Trophoblast cell (in vitro differentiated cells and primary cell): Measurements from ENCODE around the gene PHKB.
A peak's percentile ranks its signal among the peaks of the same experiment; 100 is the strongest.

Experiments used
- DNase-seq, 2 donors: peaks; one replicate each; pipeline ENCODE4 v3.0.0-alpha.2; 2016
- H2AFZ ChIP-seq: 2 replicates; pipeline ENCODE4 v1.6.1; 2013; ENCODE audit warnings: low read length, moderate library complexity, mild to moderate bottlenecking; ENCODE audit not compliant: insufficient read depth, poor library complexity
- H2AK5ac ChIP-seq: 2 replicates; pipeline ENCODE4 v1.6.1; 2013; ENCODE audit warnings: mild to moderate bottlenecking, low read length
- H2BK120ac ChIP-seq: 2 replicates; pipeline ENCODE4 v1.6.1; 2013; ENCODE audit warnings: low read length, mild to moderate bottlenecking, moderate library complexity; ENCODE audit not compliant: insufficient read depth, poor library complexity
- H2BK12ac ChIP-seq: 2 replicates; pipeline ENCODE4 v1.6.1; 2013; ENCODE audit warnings: mild to moderate bottlenecking, low read length, moderate library complexity
- H2BK5ac ChIP-seq: 2 replicates; pipeline ENCODE4 v1.6.1; 2013; ENCODE audit warnings: low read length, low read depth, moderate library complexity, mild to moderate bottlenecking; ENCODE audit not compliant: poor library complexity
- H3K14ac ChIP-seq: 2 replicates; pipeline ENCODE4 v1.6.1; 2013; ENCODE audit warnings: mild to moderate bottlenecking, low read length
- H3K18ac ChIP-seq: 2 replicates; pipeline ENCODE4 v1.6.1; 2013; ENCODE audit warnings: mild to moderate bottlenecking, low read length
- H3K23ac ChIP-seq: 2 replicates; pipeline ENCODE4 v1.6.1; 2013; ENCODE audit warnings: low read length
- H3K27ac ChIP-seq: 2 replicates; pipeline ENCODE4 v1.5.1; 2013; ENCODE audit warnings: low read depth, mild to moderate bottlenecking, inconsistent platforms, low read length, moderate library complexity
- H3K27me3 ChIP-seq: 2 replicates; pipeline ENCODE4 v1.6.1; 2013; ENCODE audit warnings: inconsistent platforms, mild to moderate bottlenecking, low read length, moderate library complexity; ENCODE audit not compliant: insufficient read depth
- H3K36me3 ChIP-seq, 2 experiments: 1 replicate in 1 of 2; 2 replicates in 1 of 2; pipeline ENCODE4 v1.6.1; 2013; ENCODE audit warnings: low read length in 2 of 2, mild to moderate bottlenecking in 2 of 2, moderate library complexity in 1 of 2; ENCODE audit not compliant: insufficient read depth in 2 of 2, control insufficient read depth in 1 of 2
- H3K4ac ChIP-seq: 2 replicates; pipeline ENCODE4 v1.6.1; 2013; ENCODE audit warnings: low read depth, mild to moderate bottlenecking, low read length, moderate library complexity
- H3K4me1 ChIP-seq, 2 experiments: 1 replicate in 1 of 2; 2 replicates in 1 of 2; pipeline ENCODE4 v1.6.1; 2013; ENCODE audit warnings: low read length in 2 of 2, mild to moderate bottlenecking in 2 of 2, moderate library complexity in 1 of 2; ENCODE audit not compliant: insufficient read depth in 2 of 2, control insufficient read depth in 1 of 2
- H3K4me2 ChIP-seq: 2 replicates; pipeline ENCODE4 v1.6.1; 2013; ENCODE audit warnings: inconsistent platforms, mild to moderate bottlenecking, low read length, moderate library complexity
- H3K4me3 ChIP-seq: 2 replicates; pipeline ENCODE4 v1.5.1; 2013; ENCODE audit warnings: mild to moderate bottlenecking, low read depth, low read length, inconsistent platforms
- H3K79me1 ChIP-seq: one replicate; pipeline ENCODE4 v1.6.1; 2013; ENCODE audit warnings: low read length
- H3K79me2 ChIP-seq: 2 replicates; pipeline ENCODE4 v1.6.1; 2013; ENCODE audit warnings: low read length, mild to moderate bottlenecking; ENCODE audit not compliant: control insufficient read depth, insufficient read depth, poor library complexity
- H3K9ac ChIP-seq: 2 replicates; pipeline ENCODE4 v1.6.1; 2013; ENCODE audit warnings: mild to moderate bottlenecking, low read length
- H3K9me3 ChIP-seq: 2 replicates; pipeline ENCODE4 v1.6.1; 2013; ENCODE audit warnings: low read depth, mild to moderate bottlenecking, control low read depth, inconsistent platforms, low read length; ENCODE audit not compliant: insufficient read depth
- H4K12ac ChIP-seq: 2 replicates; pipeline ENCODE4 v1.6.1; 2013; ENCODE audit warnings: low read depth, mild to moderate bottlenecking, low read length, moderate library complexity
- H4K8ac ChIP-seq: 2 replicates; pipeline ENCODE4 v1.6.1; 2013; ENCODE audit warnings: low read depth, mild to moderate bottlenecking, low read length, moderate library complexity
- H4K91ac ChIP-seq: one replicate; pipeline ENCODE4 v1.6.1; 2013; ENCODE audit warnings: low read depth, mild to moderate bottlenecking, low read length, moderate library complexity
- WGBS: extraction: QIAGEN DNeasy Blood & Tissue Kit; methylation state at CpG from one replicate; pipeline ENCODE4 v1.1.7; 2013; ENCODE audit warnings: missing lambda C conversion rate; ENCODE audit not compliant: insufficient read length, insufficient coverage; ENCODE audit errors: extremely low coverage; 5-methylcytosine and 5-hydroxymethylcytosine counted together

The PHKB gene

DNA sequence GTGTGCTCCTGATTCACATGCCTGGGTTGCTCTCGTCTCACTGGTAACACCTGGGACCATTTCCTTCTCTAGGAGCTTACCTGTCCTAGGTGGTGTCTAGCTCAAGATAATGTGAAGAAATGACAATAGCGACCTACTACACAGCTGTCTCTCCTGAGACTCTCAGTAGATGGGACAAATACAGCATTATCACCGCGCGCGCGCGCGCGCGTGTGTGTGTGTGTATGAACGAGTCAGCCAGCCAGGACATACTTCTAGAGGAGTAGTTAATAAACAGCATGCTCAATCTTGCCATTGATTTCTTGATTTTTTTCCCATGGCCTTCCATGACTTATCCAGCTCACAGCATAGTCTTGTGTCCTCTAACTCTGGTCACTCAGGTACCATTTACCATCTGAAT is 268.6 kb downstream of the PHKB start:
- Histone ChIP-seq H3K4ac (no peak overlapping the region), H3K23ac (no peak overlapping the region), H2BK12ac (no peak overlapping the region), H3K4me1 (no peaks in the 10 kb centered on the region), H3K4me2 (no peak overlapping the region), H3K9ac (no peak overlapping the region), H2BK5ac (no peak overlapping the region), H4K91ac (no peak overlapping the region), H2AFZ (no peak overlapping the region), H3K36me3 (no peaks in the 10 kb centered on the region), H4K12ac (no peak overlapping the region), H2AK5ac (no peak overlapping the region), H3K27me3 (no peaks in the 10 kb centered on the region), H2BK120ac (no peak overlapping the region), H3K4me3 (no peak overlapping the region), H3K14ac (no peak overlapping the region), H3K79me2 (no peaks in the 10 kb centered on the region), H3K79me1 (no peaks in the 10 kb centered on the region), H4K8ac (no peak overlapping the region), H3K18ac (no peak overlapping the region), H3K27ac (no peak overlapping the region), H3K9me3 (no peaks in the 10 kb centered on the region)
- WGBS: no CpG with 5 or more reads among the region's 12 CpGs
- no peak for DNase-seq

DNA sequence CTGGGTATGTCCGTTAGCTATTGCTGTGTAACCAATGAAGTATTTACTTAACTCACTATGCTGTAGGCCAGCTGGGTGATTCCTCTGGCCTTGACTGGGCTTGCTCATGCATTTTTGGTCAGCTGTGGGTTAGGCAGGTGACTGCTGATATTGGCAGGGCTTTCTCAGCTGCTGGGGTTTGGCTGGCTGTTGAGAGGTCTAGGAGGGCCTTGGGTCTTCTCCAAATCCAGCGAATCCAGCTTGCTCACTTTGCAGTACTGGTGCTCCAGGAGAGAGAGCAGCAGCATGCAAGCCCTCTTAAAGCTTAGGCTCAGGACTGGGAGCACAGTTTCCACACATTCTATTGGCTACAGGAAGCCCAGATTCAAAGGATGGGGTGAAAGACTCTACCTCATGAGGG is 270.1 kb downstream of the PHKB start:
- H2BK120ac ChIP-seq: no peak overlapping the region
- H3K23ac ChIP-seq: no peak overlapping the region
- no peak overlapping the region for H4K8ac ChIP-seq
- H2BK12ac ChIP-seq: no peak overlapping the region
- no peaks in the 10 kb centered on the region for H3K79me1 ChIP-seq
- no peak overlapping the region for H3K27ac ChIP-seq
- H3K14ac ChIP-seq: no peak overlapping the region
- H3K9ac ChIP-seq: no peak overlapping the region
- no peak overlapping the region for H4K91ac ChIP-seq
- no peak overlapping the region for H2BK5ac ChIP-seq
- H3K4me3 ChIP-seq: no peak overlapping the region
- H3K9me3 ChIP-seq: no peaks in the 10 kb centered on the region
- no CpG with 5 or more reads among the region's 2 CpGs for WGBS
- no peak overlapping the region for H4K12ac ChIP-seq
- peak; percentile 16 to 37 for DNase-seq
- no peak overlapping the region for H2AK5ac ChIP-seq
- no peaks in the 10 kb centered on the region for H3K79me2 ChIP-seq
- H3K4me1 ChIP-seq: no peaks in the 10 kb centered on the region
- H3K36me3 ChIP-seq: no peaks in the 10 kb centered on the region
- no peak overlapping the region for H2AFZ ChIP-seq
- H3K4me2 ChIP-seq: no peak overlapping the region
- no peak overlapping the region for H3K18ac ChIP-seq
- no peak overlapping the region for H3K4ac ChIP-seq
- H3K27me3 ChIP-seq: no peaks in the 10 kb centered on the region

DNA sequence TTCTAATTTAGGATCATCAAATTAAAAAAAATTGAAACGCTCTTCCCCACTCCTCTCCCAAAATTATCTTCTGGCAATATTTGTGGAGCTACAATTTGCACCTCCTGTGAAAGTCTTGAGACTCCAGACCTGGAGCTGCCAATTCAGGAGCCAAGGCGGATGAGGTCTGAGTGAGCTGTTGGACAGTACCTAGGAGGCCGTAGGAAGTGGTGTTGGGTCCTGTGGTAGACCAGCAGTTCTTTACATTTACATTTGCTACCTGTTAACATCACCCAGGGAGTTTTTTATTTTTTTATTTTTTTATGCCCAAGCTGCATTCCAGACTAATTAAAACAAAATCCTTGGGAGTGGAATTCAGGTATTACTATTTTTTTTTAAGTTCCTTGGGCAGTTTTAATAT is 271.0 kb downstream of the PHKB start:
- H3K79me2 ChIP-seq: no peaks in the 10 kb centered on the region
- H3K4me1 ChIP-seq: no peaks in the 10 kb centered on the region
- peak overlapping the region; percentile 33 for H3K27ac ChIP-seq
- no peak for DNase-seq
- no peak overlapping the region for H4K12ac ChIP-seq
- H2BK120ac ChIP-seq: no peak overlapping the region
- H4K91ac ChIP-seq: no peak overlapping the region
- H2BK5ac ChIP-seq: no peak overlapping the region
- no peak overlapping the region for H3K4me2 ChIP-seq
- H3K23ac ChIP-seq: no peak overlapping the region
- H2AFZ ChIP-seq: no peak overlapping the region
- H3K79me1 ChIP-seq: no peaks in the 10 kb centered on the region
- no peak overlapping the region for H3K18ac ChIP-seq
- no peak overlapping the region for H3K4ac ChIP-seq
- no peak overlapping the region for H4K8ac ChIP-seq
- no peaks in the 10 kb centered on the region for H3K36me3 ChIP-seq
- H2AK5ac ChIP-seq: no peak overlapping the region
- H3K9me3 ChIP-seq: no peaks in the 10 kb centered on the region
- H3K4me3 ChIP-seq: no peak overlapping the region
- H3K9ac ChIP-seq: no peak overlapping the region
- no peak overlapping the region for H2BK12ac ChIP-seq
- WGBS: no CpG with 5 or more reads among the region's 3 CpGs
- H3K14ac ChIP-seq: no peak overlapping the region
- no peaks in the 10 kb centered on the region for H3K27me3 ChIP-seq

DNA sequence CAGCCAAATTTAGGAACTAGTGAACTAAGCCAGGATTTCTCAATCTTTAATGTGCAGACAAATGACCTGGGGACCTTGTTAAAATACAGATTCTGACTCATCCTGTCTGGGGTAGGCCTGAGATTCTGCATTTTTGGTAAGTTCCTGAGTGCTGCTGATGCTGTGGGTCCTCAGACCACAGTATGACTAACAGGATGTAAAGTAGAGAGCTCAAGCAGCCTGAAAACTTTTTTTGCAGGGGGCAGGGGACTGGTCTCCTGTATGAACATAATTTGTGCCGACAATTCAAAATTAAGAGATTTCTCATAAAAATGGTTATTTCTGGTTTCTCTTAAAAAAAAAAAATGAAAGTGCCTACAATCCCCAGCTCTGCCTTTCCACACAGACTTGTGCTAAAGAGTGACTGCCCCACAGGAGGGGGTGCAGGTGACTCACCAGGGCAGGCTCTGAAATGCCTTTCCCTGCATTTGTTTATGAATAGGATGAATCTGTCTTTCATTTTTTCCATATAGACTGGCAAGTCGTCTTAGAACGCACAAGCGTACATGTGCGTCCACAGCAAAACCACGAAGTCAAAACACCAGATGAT is 271.5 kb downstream of the PHKB start:
- DNase-seq: no peak
- no peak overlapping the region for H3K4me2 ChIP-seq
- no peak overlapping the region for H3K4ac ChIP-seq
- H3K27ac ChIP-seq: no peak overlapping the region
- no peaks in the 10 kb centered on the region for H3K9me3 ChIP-seq
- H3K79me1 ChIP-seq: no peaks in the 10 kb centered on the region
- H3K23ac ChIP-seq: no peak overlapping the region
- no peak overlapping the region for H3K9ac ChIP-seq
- H4K91ac ChIP-seq: no peak overlapping the region
- no peak overlapping the region for H2AK5ac ChIP-seq
- no peaks in the 10 kb centered on the region for H3K79me2 ChIP-seq
- H4K8ac ChIP-seq: no peak overlapping the region
- H2BK12ac ChIP-seq: no peak overlapping the region
- no peak overlapping the region for H3K18ac ChIP-seq
- no peak overlapping the region for H3K14ac ChIP-seq
- no peak overlapping the region for H2AFZ ChIP-seq
- no peak overlapping the region for H3K4me3 ChIP-seq
- H3K27me3 ChIP-seq: no peaks in the 10 kb centered on the region
- H2BK120ac ChIP-seq: no peak overlapping the region
- no CpG with 5 or more reads among the region's 6 CpGs for WGBS
- no peaks in the 10 kb centered on the region for H3K4me1 ChIP-seq
- H3K36me3 ChIP-seq: no peaks in the 10 kb centered on the region
- no peak overlapping the region for H2BK5ac ChIP-seq
- no peak overlapping the region for H4K12ac ChIP-seq
